ENCODE measurements around the gene TYROBP.

GRCh38 chr19:35860436-35860817, 47.7 kb downstream of the TYROBP start:
- TF ChIP-seq USF2 (IDR thresholded peaks at IDR 0.05) (no peak), CHD4 (IDR thresholded peaks at IDR 0.05; ENCODE audit: borderline replicate concordance) (no peak), POLR2A (IDR thresholded peaks at IDR 0.05; ENCODE audit: low read length) (no peak)
